HL-60/S4 treated with phorbol 12-myristate 13-acetate at 8.2 ng/mL for 4 days and 3 days (cell line): ENCODE data around the gene RFFL.
"Not testable (repeated sequence)": the region's sequence is repeated elsewhere in the genome, so short reads cannot be mapped to it uniquely, and the experiment has no call there.

Experiments used
- in situ Hi-C: fragments of 300-500 bp; cut with MboI; formaldehyde crosslinking; loops from 2 replicates; pipeline ENCODE4 v1.15.0; 2022; ENCODE audit warnings: low sequenced_read_pairs

RFFL gene

GRCh38 chr17:35063514-35064223 is at the start of gene RFFL:
TSS of gene RFFL (minus strand) at chr17:35063707. CDS start at chr17:35026553, 37,154 bp downstream.
- in situ Hi-C loops = no loop called here

- in situ Hi-C loops = loop anchor here (25.0 kb wide), 2 partner anchors 573 to 698 kb away; no protein-coding TSS in a partner anchor
Measured at GRCh38 chr17:35110791-35111190, 47.3 kb upstream of the RFFL start.

GRCh38 chr17:35104844-35105450 is 41.4 kb upstream of the RFFL start:
- in situ Hi-C loops = loop anchor here (25.0 kb wide), 2 partner anchors 568 to 693 kb away; no protein-coding TSS in a partner anchor

- in situ Hi-C loops = loop anchor here (25.0 kb wide), 2 partner anchors 566 to 691 kb away; no protein-coding TSS in a partner anchor
Measured at GRCh38 chr17:35103271-35103670, 39.8 kb upstream of the RFFL start.

- in situ Hi-C loops = loop anchor here (25.0 kb wide), 2 partner anchors 564 to 689 kb away; no protein-coding TSS in a partner anchor
Measured at GRCh38 chr17:35101725-35102124, 38.2 kb upstream of the RFFL start.

GRCh38 chr17:35101036-35101435 is 37.5 kb upstream of the RFFL start:
- in situ Hi-C loops = loop anchor here (25.0 kb wide), 2 partner anchors 564 to 689 kb away; no protein-coding TSS in a partner anchor

GRCh38 chr17:35099908-35100307 is 36.4 kb upstream of the RFFL start:
- in situ Hi-C loops = loop anchor here (25.0 kb wide), 2 partner anchors 563 to 688 kb away; no protein-coding TSS in a partner anchor

GRCh38 chr17:35097776-35098175 is 34.3 kb upstream of the RFFL start:
- in situ Hi-C loops = no loop called here

- in situ Hi-C loops = no loop called here
Measured at GRCh38 chr17:35095741-35096140, 32.2 kb upstream of the RFFL start.

- in situ Hi-C loops = no loop called here
Measured at GRCh38 chr17:35094902-35095301, 31.4 kb upstream of the RFFL start.

- in situ Hi-C loops = not testable (repeated sequence)
Measured at GRCh38 chr17:35090707-35091106, 27.2 kb upstream of the RFFL start.

GRCh38 chr17:35089586-35090296 is 26.2 kb upstream of the RFFL start:
- in situ Hi-C loops = no loop called here

GRCh38 chr17:35088881-35089585 is 25.5 kb upstream of the RFFL start:
- in situ Hi-C loops = no loop called here

- in situ Hi-C loops = no loop called here
Measured at GRCh38 chr17:35088356-35088880, 24.9 kb upstream of the RFFL start.

GRCh38 chr17:35087731-35088355 is 24.3 kb upstream of the RFFL start:
- in situ Hi-C loops = no loop called here

GRCh38 chr17:35086931-35087573 is 23.5 kb upstream of the RFFL start:
- in situ Hi-C loops = no loop called here

GRCh38 chr17:35086164-35086563 is 22.7 kb upstream of the RFFL start:
- in situ Hi-C loops = no loop called here

GRCh38 chr17:35084987-35085386 is 21.5 kb upstream of the RFFL start:
- in situ Hi-C loops = no loop called here

GRCh38 chr17:35083071-35083470 is 19.6 kb upstream of the RFFL start:
- in situ Hi-C loops = no loop called here
